ENCODE results near the gene ERCC4.

- no peak for TF ChIP-seq POLR2AphosphoS5 (IDR thresholded peaks at IDR 0.05; ENCODE audit: low read depth, low read length)
- no peak for TF ChIP-seq SPI1 (IDR thresholded peaks at IDR 0.05; ENCODE audit: low read depth, low read length)
- TF ChIP-seq TAF1 (IDR thresholded peaks at IDR 0.05; ENCODE audit: low read depth, low read length): no peak
These were observed 49.8 kb downstream of the ERCC4 start for GRCh38 chr16:13969711-13970110.

Data from GM12891 (cell line).